Stomach (tissue), 9 donors: ENCODE measurements around the gene PPIL6. TPM values are rescaled to one million over a fixed set of nuclear protein-coding genes. Genes with fewer than 3 reads are reported as not detected.
A peak's percentile ranks its signal among the peaks of the same experiment; 100 is the strongest.

Source experiments
- DNase-seq, 2 donors: peaks; one replicate each; pipeline versions ENCODE4 v3.0.0 to v3.0.0-alpha.2; 2013 to 2019
- H3K27ac ChIP-seq, 5 donors: fragments of 200-600 bp in 4 of 5; sonication (generic) in 4 of 5; one replicate each; pipeline ENCODE4 v1.5.1; 2013 to 2019; ENCODE audit warnings: mild to moderate bottlenecking in 1 of 5, moderate library complexity in 1 of 5
- H3K27me3 ChIP-seq, 3 donors: fragments of 200-600 bp; sonication (generic); one replicate each; pipeline ENCODE4 v1.5.1; 2017 to 2019; ENCODE audit warnings: mixed run types in 1 of 3
- H3K36me3 ChIP-seq, 4 donors: fragments of 200-600 bp; sonication (generic); 1 replicate in 3 of 4; 2 replicates in 1 of 4; pipeline ENCODE4 v1.5.1; 2016 to 2019
- H3K4me1 ChIP-seq, 4 donors: fragments of 200-600 bp; sonication (generic); one replicate each; pipeline ENCODE4 v1.5.1; 2016 to 2019
- H3K4me3 ChIP-seq, 4 donors: fragments of 200-600 bp; sonication (generic) in 3 of 4; one replicate each; pipeline ENCODE4 v1.5.1; 2016 to 2019; ENCODE audit warnings: mild to moderate bottlenecking in 1 of 4
- H3K9me3 ChIP-seq, 4 donors: fragments of 200-600 bp; sonication (generic); one replicate each; pipeline ENCODE4 v1.5.1; 2016 to 2019
- EP300 ChIP-seq: sonication (generic); formaldehyde crosslinking; IDR thresholded peaks from one replicate; pipeline ENCODE4 v1.6.1; 2017; ENCODE audit warnings: antibody characterized with exemption
- POLR2A ChIP-seq, 4 donors: fragments of 450-650 bp; IDR thresholded peaks; one replicate each; pipeline ENCODE4 v1.6.1; 2016; ENCODE audit warnings: antibody characterized with exemption in 4 of 4, control low read depth in 2 of 4, mild to moderate bottlenecking in 1 of 4, moderate library complexity in 1 of 4
- POLR2AphosphoS5 ChIP-seq, 3 donors: sonication (generic); formaldehyde crosslinking; IDR thresholded peaks; one replicate each; pipeline ENCODE4 v1.6.1; 2016; ENCODE audit warnings: antibody characterized with exemption in 3 of 3
- WGBS, 5 donors: extraction: QIAGEN DNeasy Blood & Tissue Kit in 3 of 5; methylation state at CpG; one replicate each; pipeline versions ENCODE4 v1.1.5 to v1.1.7; 2013 to 2018; 5-methylcytosine and 5-hydroxymethylcytosine counted together
- intact Hi-C: fragments of 100-400 bp; cut with DNase I; formaldehyde crosslinking; loops from one replicate; pipeline ENCODE4 v1.15.1; 2023; ENCODE audit warnings: low total_unique reads
- polyA plus RNA-seq, 3 donors: library from polyadenylated mRNA; stranded (reverse); fragments of 200-250 nt; gene quantifications; one replicate each; pipeline ENCODE4 v1.2.3, GENCODE V29; 2013
- total RNA-seq, 5 donors: library from RNA; depleted of rRNA; stranded (reverse); fragments of >200 nt; gene quantifications; one replicate each; pipeline versions ENCODE4 v1.1.0 to v1.2.3, GENCODE V29; 2014 to 2016
- TF ChIP-seq, protein P1 (sequence below), 7 experiments: fragments of 450-650 bp in 4 of 7; fragments of 200-600 bp in 3 of 7; sonication (generic) in 3 of 7; IDR thresholded peaks; one replicate each; pipeline ENCODE4 v1.5.1; 2016 to 2019; ENCODE audit warnings: antibody characterized with exemption in 7 of 7, control low read depth in 2 of 7, mild to moderate bottlenecking in 1 of 7
- donor health status: healthy with polysubstance abuse.
- donor health status: Bipolar disorder and iron deficiency.
- donor health status: healthy.

The PPIL6 gene
- total and polyA plus RNA-seq, 8 donors = 1.0 to 8.6 (median 3.0) TPM; not detected in 2

- Histone ChIP-seq H3K36me3 (peaks cover 22 to 51% (median 44%) of the 10 kb centered on the region in 4 donors), H3K27ac (no peak overlapping the region), H3K9me3 (no peaks in the 10 kb centered on the region), H3K27me3 (no peaks in the 10 kb centered on the region), H3K4me1 (peaks cover 44 to 80% (median 61%) of the 10 kb centered on the region in 4 donors), H3K4me3 (peak overlapping the region in 3 of 4 donors; percentile 1 to 93 (median 2))
- intact Hi-C loops = no loop called here
- TF ChIP-seq POLR2AphosphoS5 (IDR thresholded peaks at IDR 0.05) (no peak), EP300 (no peak), POLR2A (IDR thresholded peaks at IDR 0.05) (no peak)
- TF ChIP-seq, protein P1, sequence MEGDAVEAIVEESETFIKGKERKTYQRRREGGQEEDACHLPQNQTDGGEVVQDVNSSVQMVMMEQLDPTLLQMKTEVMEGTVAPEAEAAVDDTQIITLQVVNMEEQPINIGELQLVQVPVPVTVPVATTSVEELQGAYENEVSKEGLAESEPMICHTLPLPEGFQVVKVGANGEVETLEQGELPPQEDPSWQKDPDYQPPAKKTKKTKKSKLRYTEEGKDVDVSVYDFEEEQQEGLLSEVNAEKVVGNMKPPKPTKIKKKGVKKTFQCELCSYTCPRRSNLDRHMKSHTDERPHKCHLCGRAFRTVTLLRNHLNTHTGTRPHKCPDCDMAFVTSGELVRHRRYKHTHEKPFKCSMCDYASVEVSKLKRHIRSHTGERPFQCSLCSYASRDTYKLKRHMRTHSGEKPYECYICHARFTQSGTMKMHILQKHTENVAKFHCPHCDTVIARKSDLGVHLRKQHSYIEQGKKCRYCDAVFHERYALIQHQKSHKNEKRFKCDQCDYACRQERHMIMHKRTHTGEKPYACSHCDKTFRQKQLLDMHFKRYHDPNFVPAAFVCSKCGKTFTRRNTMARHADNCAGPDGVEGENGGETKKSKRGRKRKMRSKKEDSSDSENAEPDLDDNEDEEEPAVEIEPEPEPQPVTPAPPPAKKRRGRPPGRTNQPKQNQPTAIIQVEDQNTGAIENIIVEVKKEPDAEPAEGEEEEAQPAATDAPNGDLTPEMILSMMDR (IDR thresholded peaks at IDR 0.05) = no peak
- DNase-seq = no peak
- 72 to 84% (median 77%) methylated on average over 5 of the region's 5 CpGs for WGBS, 5 donors
Measured at GRCh38 chr6:109478841-109479624, 38.6 kb upstream of the PPIL6 start.

- 78 to 87% (median 84%) methylated on average over 9 of the region's 9 CpGs for WGBS, 5 donors
- no peaks in the 10 kb centered on the region for H3K9me3 ChIP-seq
- no peak for DNase-seq
- peak overlapping the region in 2 of 4 donors; percentile 1 to 2 for H3K4me3 ChIP-seq
- peaks cover 44 to 74% (median 58%) of the 10 kb centered on the region in 4 donors for H3K4me1 ChIP-seq
- peaks cover 28 to 58% (median 51%) of the 10 kb centered on the region in 4 donors for H3K36me3 ChIP-seq
- intact Hi-C loops = no loop called here
- H3K27ac ChIP-seq = no peak overlapping the region
- H3K27me3 ChIP-seq = no peaks in the 10 kb centered on the region
- TF ChIP-seq POLR2AphosphoS5 (IDR thresholded peaks at IDR 0.05) (no peak), EP300 (no peak), POLR2A (IDR thresholded peaks at IDR 0.05) (no peak)
- TF ChIP-seq, protein P1 (IDR thresholded peaks at IDR 0.05) = no peak
Measured at GRCh38 chr6:109478222-109478805, 37.9 kb upstream of the PPIL6 start.

GRCh38 chr6:109477725-109478124, 37.3 kb upstream of the PPIL6 start:
- Histone ChIP-seq H3K27ac (no peak overlapping the region), H3K27me3 (no peaks in the 10 kb centered on the region), H3K4me1 (peaks cover 44 to 74% (median 58%) of the 10 kb centered on the region in 4 donors), H3K9me3 (no peaks in the 10 kb centered on the region), H3K4me3 (peak overlapping the region in 1 of 4 donors; percentile 2), H3K36me3 (peaks cover 34 to 64% (median 57%) of the 10 kb centered on the region in 4 donors)
- DNase-seq = no peak
- TF ChIP-seq, protein P1 (IDR thresholded peaks at IDR 0.05) = no peak
- no peak for TF ChIP-seq POLR2A (IDR thresholded peaks at IDR 0.05)
- no peak for TF ChIP-seq EP300
- no peak for TF ChIP-seq POLR2AphosphoS5 (IDR thresholded peaks at IDR 0.05)
- intact Hi-C loops = no loop called here
- WGBS, 5 donors = 55 to 78% (median 61%) methylated on average over 2 of the region's 2 CpGs

DNA sequence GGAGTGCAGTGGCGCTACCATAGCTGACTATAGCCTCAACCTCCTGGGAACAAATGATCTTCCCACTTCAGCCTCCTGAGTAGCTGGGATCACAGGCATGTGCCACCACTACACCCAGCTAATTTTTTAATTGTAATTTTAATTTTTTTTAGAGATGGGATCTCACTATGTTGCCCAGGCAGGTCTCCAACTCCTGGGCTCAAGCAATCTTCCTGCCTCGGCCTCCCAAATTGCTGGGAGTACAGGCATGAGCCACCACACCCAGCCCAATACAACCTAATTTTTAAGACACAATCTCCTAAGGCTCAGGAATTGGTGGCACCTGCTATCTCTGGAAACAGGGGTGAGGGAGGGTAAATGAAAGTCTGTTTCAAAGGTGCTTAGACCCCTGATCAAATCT, 36.8 kb upstream of the PPIL6 start:
- H3K36me3 ChIP-seq = peaks cover 34 to 70% (median 62%) of the 10 kb centered on the region in 4 donors
- H3K9me3 ChIP-seq = no peaks in the 10 kb centered on the region
- intact Hi-C loops = no loop called here
- no peak for DNase-seq
- peaks cover 43 to 71% (median 56%) of the 10 kb centered on the region in 4 donors for H3K4me1 ChIP-seq
- H3K4me3 ChIP-seq = no peak overlapping the region
- TF ChIP-seq EP300 (no peak), POLR2AphosphoS5 (IDR thresholded peaks at IDR 0.05) (no peak), POLR2A (IDR thresholded peaks at IDR 0.05) (no peak)
- TF ChIP-seq, protein P1 (IDR thresholded peaks at IDR 0.05) = no peak
- H3K27ac ChIP-seq = no peak overlapping the region
- no peaks in the 10 kb centered on the region for H3K27me3 ChIP-seq
- WGBS, 5 donors = 93 to 98% (median 96%) methylated on average over 2 of the region's 2 CpGs
